ENCODE data around the gene ALPG. TPM values are rescaled to one million over a fixed set of nuclear protein-coding genes. Genes with fewer than 3 reads are reported as not detected.

ALPG gene
- total and polyA plus RNA-seq, 10 of the 15 experiments (the other 5 are each of a cell fraction or from before 2014, with no cell fraction given), result not detected

DNA sequence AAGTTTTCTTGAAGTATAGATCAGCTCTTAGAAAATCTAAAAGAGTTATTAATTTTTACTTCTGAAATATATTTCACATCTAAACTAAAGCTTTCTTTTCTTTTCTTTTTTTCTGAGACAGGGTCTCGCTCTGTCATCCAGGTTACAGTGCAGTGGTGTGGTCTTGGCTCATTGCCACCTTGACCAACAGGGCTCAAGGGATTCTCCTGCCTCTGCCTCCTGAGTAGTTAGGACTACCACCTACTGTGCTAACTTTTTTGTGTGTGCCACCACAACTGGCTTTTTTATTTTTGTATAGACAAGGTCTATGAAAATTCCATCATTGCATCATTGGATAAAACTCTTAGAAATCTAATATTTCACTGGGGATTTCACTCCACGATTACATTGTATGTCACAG is 10.0 kb upstream of the ALPG start:
- 0% methylated on average over 2 of the region's 2 CpGs for WGBS (ENCODE audit: insufficient coverage, insufficient replicate concordance, low lambda C conversion rate, missing lambda C conversion rate)
- CTCF ChIA-PET, result no interaction called here
- no TSS peak for BruUV-seq (replicated peaks)
- RAD21 ChIA-PET (ENCODE audit: unreplicated experiment), result no interaction called here
- no peaks in the 10 kb centered on the region for H3K4me1 ChIP-seq (ENCODE audit: control insufficient read depth, insufficient read depth, low read length)
- H4K20me1 ChIP-seq (ENCODE audit: control insufficient read depth, insufficient read depth), result no peaks in the 10 kb centered on the region
- H3K36me3 ChIP-seq (ENCODE audit: control insufficient read depth in 2 of 2, insufficient read depth in 2 of 2, low read length in 1 of 2), result no peaks in the 10 kb centered on the region
- DNase-seq (ENCODE audit: low read depth, low spot score) (no peak), ATAC-seq (no peak), FAIRE-seq (no peak)
- H2AFZ ChIP-seq (ENCODE audit: control insufficient read depth, low read depth, low read length), result no peak overlapping the region
- H3K27ac ChIP-seq (ENCODE audit: control insufficient read depth, insufficient read depth), result no peak overlapping the region
- H3K27me3 ChIP-seq (replicated peaks in 1 of 2; ENCODE audit: control insufficient read depth in 2 of 2, insufficient read depth in 2 of 2, low read length in 1 of 2), result no peaks in the 10 kb centered on the region
- SMC1A ChIA-PET (ENCODE audit: uncharacterized antibody, unreplicated experiment), result interaction anchor here (0.6 kb wide), 1 partner anchor 34 kb away, joined by 4 read pairs; no protein-coding TSS in a partner anchor
- in situ Hi-C loops (cut with MboI) (no loop called here), intact Hi-C loops (cut with micrococcal nuclease; ENCODE audit: unreplicated experiment) (no loop called here)
- POLR2A ChIA-PET, result no interaction called here
- H3K9ac ChIP-seq (ENCODE audit: control insufficient read depth, insufficient read depth, low read length), result no peak overlapping the region
- no peaks in the 10 kb centered on the region for H3K79me2 ChIP-seq (ENCODE audit: control insufficient read depth, insufficient read depth, low read length)
- H3K9me3 ChIP-seq (replicated peaks; ENCODE audit: control insufficient read depth, insufficient read depth, low read length), result no peaks in the 10 kb centered on the region
- no peak overlapping the region for H3K4me3 ChIP-seq
- no peak overlapping the region for H3K4me2 ChIP-seq (ENCODE audit: control insufficient read depth, insufficient read depth)
- TF ChIP-seq RUNX3 (IDR thresholded peaks at IDR 0.05; ENCODE audit: low read length) (no peak), ZNF384 (IDR thresholded peaks at IDR 0.05; ENCODE audit: borderline replicate concordance, low read depth, low read length) (no peak), SMARCA5 (IDR thresholded peaks at IDR 0.05) (no peak), EGR1 (IDR thresholded peaks at IDR 0.05; ENCODE audit: borderline replicate concordance in 1 of 2, low read depth in 2 of 2, low read length in 2 of 2) (no peak), POLR2AphosphoS2 (IDR thresholded peaks at IDR 0.05; ENCODE audit: low read depth, low read length) (no peak), CHD2 (IDR thresholded peaks at IDR 0.05; ENCODE audit: borderline replicate concordance, low read depth, low read length) (no peak), SMC3 (IDR thresholded peaks at IDR 0.05; ENCODE audit: borderline replicate concordance, low read length) (no peak), MTA3 (IDR thresholded peaks at IDR 0.05; ENCODE audit: borderline replicate concordance, low read length) (no peak), NFIC (IDR thresholded peaks at IDR 0.05; ENCODE audit: low read depth, low read length) (no peak)
- TF ChIP-seq, protein P1, sequence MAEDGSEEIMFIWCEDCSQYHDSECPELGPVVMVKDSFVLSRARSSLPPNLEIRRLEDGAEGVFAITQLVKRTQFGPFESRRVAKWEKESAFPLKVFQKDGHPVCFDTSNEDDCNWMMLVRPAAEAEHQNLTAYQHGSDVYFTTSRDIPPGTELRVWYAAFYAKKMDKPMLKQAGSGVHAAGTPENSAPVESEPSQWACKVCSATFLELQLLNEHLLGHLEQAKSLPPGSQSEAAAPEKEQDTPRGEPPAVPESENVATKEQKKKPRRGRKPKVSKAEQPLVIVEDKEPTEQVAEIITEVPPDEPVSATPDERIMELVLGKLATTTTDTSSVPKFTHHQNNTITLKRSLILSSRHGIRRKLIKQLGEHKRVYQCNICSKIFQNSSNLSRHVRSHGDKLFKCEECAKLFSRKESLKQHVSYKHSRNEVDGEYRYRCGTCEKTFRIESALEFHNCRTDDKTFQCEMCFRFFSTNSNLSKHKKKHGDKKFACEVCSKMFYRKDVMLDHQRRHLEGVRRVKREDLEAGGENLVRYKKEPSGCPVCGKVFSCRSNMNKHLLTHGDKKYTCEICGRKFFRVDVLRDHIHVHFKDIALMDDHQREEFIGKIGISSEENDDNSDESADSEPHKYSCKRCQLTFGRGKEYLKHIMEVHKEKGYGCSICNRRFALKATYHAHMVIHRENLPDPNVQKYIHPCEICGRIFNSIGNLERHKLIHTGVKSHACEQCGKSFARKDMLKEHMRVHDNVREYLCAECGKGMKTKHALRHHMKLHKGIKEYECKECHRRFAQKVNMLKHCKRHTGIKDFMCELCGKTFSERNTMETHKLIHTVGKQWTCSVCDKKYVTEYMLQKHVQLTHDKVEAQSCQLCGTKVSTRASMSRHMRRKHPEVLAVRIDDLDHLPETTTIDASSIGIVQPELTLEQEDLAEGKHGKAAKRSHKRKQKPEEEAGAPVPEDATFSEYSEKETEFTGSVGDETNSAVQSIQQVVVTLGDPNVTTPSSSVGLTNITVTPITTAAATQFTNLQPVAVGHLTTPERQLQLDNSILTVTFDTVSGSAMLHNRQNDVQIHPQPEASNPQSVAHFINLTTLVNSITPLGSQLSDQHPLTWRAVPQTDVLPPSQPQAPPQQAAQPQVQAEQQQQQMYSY (CRISPR knock-in tag; IDR thresholded peaks at IDR 0.05), result no peak
- TF ChIP-seq, protein P2, sequence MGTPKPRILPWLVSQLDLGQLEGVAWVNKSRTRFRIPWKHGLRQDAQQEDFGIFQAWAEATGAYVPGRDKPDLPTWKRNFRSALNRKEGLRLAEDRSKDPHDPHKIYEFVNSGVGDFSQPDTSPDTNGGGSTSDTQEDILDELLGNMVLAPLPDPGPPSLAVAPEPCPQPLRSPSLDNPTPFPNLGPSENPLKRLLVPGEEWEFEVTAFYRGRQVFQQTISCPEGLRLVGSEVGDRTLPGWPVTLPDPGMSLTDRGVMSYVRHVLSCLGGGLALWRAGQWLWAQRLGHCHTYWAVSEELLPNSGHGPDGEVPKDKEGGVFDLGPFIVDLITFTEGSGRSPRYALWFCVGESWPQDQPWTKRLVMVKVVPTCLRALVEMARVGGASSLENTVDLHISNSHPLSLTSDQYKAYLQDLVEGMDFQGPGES (IDR thresholded peaks at IDR 0.05), result no peak
- TF ChIP-seq, protein P3, sequence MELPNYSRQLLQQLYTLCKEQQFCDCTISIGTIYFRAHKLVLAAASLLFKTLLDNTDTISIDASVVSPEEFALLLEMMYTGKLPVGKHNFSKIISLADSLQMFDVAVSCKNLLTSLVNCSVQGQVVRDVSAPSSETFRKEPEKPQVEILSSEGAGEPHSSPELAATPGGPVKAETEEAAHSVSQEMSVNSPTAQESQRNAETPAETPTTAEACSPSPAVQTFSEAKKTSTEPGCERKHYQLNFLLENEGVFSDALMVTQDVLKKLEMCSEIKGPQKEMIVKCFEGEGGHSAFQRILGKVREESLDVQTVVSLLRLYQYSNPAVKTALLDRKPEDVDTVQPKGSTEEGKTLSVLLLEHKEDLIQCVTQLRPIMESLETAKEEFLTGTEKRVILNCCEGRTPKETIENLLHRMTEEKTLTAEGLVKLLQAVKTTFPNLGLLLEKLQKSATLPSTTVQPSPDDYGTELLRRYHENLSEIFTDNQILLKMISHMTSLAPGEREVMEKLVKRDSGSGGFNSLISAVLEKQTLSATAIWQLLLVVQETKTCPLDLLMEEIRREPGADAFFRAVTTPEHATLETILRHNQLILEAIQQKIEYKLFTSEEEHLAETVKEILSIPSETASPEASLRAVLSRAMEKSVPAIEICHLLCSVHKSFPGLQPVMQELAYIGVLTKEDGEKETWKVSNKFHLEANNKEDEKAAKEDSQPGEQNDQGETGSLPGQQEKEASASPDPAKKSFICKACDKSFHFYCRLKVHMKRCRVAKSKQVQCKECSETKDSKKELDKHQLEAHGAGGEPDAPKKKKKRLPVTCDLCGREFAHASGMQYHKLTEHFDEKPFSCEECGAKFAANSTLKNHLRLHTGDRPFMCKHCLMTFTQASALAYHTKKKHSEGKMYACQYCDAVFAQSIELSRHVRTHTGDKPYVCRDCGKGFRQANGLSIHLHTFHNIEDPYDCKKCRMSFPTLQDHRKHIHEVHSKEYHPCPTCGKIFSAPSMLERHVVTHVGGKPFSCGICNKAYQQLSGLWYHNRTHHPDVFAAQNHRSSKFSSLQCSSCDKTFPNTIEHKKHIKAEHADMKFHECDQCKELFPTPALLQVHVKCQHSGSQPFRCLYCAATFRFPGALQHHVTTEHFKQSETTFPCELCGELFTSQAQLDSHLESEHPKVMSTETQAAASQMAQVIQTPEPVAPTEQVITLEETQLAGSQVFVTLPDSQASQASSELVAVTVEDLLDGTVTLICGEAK (IDR thresholded peaks at IDR 0.05; ENCODE audit: borderline replicate concordance), result no peak
- TF ChIP-seq, protein P4, sequence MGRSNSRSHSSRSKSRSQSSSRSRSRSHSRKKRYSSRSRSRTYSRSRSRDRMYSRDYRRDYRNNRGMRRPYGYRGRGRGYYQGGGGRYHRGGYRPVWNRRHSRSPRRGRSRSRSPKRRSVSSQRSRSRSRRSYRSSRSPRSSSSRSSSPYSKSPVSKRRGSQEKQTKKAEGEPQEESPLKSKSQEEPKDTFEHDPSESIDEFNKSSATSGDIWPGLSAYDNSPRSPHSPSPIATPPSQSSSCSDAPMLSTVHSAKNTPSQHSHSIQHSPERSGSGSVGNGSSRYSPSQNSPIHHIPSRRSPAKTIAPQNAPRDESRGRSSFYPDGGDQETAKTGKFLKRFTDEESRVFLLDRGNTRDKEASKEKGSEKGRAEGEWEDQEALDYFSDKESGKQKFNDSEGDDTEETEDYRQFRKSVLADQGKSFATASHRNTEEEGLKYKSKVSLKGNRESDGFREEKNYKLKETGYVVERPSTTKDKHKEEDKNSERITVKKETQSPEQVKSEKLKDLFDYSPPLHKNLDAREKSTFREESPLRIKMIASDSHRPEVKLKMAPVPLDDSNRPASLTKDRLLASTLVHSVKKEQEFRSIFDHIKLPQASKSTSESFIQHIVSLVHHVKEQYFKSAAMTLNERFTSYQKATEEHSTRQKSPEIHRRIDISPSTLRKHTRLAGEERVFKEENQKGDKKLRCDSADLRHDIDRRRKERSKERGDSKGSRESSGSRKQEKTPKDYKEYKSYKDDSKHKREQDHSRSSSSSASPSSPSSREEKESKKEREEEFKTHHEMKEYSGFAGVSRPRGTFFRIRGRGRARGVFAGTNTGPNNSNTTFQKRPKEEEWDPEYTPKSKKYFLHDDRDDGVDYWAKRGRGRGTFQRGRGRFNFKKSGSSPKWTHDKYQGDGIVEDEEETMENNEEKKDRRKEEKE (IDR thresholded peaks at IDR 0.05), result no peak

All from GM12878 (cell line).